Measurements from ENCODE around the gene CA5B.
A peak's percentile ranks its signal among the peaks of the same experiment; 100 is the strongest.
"Not testable (repeated sequence)": the region's sequence is repeated elsewhere in the genome, so short reads cannot be mapped to it uniquely, and the experiment has no call there.

The CA5B gene

DNA sequence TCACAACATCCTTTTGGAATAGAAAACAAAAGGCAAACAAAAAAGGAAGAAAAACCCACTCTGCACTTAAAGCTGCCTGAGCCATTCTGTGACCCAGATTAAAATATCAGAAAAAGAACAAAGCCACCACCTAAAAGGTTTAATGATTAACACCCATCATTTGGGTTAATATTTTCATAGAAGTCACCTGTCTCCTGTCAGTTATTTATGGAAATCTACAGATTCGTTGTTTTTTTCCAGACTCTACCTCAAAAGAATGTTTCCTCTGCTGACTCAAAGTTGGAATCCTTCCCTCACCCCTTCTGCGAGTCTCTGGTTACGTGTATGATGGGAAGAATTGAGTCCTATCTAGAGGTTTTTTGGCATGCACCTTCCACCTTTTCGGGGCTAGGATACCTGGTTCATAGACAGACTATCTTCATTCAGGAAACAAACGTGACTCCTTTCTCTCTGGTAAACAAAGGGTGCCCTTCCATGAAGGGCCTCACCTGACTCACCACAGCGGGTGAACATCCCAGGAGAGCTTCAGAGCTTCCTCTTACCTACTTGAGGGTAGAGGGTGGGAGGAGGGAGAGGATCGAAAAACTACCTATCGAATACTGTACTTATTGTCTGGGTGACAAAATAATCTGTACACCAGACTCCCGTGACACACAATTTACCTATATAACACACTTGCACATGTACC is 19.6 kb upstream of the CA5B start:
- H3K4me3 ChIP-seq (ENCODE audit: low read depth, low read length), result no peak overlapping the region
- TF ChIP-seq, protein P1, sequence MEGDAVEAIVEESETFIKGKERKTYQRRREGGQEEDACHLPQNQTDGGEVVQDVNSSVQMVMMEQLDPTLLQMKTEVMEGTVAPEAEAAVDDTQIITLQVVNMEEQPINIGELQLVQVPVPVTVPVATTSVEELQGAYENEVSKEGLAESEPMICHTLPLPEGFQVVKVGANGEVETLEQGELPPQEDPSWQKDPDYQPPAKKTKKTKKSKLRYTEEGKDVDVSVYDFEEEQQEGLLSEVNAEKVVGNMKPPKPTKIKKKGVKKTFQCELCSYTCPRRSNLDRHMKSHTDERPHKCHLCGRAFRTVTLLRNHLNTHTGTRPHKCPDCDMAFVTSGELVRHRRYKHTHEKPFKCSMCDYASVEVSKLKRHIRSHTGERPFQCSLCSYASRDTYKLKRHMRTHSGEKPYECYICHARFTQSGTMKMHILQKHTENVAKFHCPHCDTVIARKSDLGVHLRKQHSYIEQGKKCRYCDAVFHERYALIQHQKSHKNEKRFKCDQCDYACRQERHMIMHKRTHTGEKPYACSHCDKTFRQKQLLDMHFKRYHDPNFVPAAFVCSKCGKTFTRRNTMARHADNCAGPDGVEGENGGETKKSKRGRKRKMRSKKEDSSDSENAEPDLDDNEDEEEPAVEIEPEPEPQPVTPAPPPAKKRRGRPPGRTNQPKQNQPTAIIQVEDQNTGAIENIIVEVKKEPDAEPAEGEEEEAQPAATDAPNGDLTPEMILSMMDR (IDR thresholded peaks at IDR 0.05; ENCODE audit: low read depth, low read length, missing control alignments), result no peak
- no peak for DNase-seq (ENCODE audit: low read depth)

DNA sequence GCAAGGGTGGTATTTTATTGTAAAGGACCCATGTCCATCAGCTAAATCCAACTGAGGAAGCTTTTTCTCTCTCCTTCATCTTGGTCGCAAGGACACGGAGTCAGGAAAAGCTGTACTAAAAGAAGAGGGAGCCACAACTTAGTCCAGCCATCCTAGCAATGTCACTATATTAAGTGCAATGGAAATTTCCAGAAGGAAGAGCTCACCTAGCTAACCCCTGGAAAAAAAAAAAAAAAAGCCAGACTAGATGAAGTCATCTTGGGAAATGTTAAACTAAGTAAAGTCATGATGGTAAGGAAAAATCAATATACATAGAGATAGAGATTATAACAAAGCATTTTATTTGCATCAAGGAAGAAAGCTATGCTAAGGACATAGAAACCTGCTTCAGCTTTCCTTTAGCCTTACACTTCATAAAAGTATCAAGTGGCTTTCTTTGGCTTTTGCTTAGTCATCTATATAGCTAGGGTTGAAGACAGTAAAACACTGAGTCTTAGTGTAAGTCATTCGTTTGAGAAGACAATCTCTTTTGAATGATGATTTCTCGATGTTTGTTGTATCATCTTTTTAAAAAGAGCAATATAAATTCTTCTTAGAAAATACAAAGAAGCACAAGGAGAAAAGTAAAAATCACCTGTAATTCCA is 18.6 kb upstream of the CA5B start:
- no peak for DNase-seq (ENCODE audit: low read depth)
- TF ChIP-seq, protein P1 (IDR thresholded peaks at IDR 0.05; ENCODE audit: low read depth, low read length, missing control alignments), result no peak
- no peak overlapping the region for H3K4me3 ChIP-seq (ENCODE audit: low read depth, low read length)

DNA sequence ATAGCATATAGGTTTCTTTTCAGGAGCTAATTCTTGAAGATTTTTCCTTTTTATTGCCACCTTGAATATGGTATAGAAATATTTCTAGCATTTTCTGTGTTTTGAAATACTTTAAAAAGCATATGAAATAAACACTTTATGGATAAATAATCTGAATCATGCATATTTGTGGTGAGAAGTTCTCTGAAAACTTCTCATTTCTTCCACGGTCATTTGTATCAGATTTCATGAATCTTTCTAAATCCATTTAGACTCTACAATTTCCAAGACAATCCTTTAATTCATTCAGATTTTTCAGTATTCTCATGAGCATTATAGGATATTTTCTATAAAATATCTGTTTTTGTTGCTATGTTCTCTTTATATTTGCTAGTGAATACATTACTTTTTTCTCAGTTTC is 16.2 kb upstream of the CA5B start:
- H3K4me3 ChIP-seq (ENCODE audit: low read depth, low read length), result no peak overlapping the region
- no peak for DNase-seq (ENCODE audit: low read depth)
- TF ChIP-seq, protein P1 (IDR thresholded peaks at IDR 0.05; ENCODE audit: low read depth, low read length, missing control alignments), result no peak

DNA sequence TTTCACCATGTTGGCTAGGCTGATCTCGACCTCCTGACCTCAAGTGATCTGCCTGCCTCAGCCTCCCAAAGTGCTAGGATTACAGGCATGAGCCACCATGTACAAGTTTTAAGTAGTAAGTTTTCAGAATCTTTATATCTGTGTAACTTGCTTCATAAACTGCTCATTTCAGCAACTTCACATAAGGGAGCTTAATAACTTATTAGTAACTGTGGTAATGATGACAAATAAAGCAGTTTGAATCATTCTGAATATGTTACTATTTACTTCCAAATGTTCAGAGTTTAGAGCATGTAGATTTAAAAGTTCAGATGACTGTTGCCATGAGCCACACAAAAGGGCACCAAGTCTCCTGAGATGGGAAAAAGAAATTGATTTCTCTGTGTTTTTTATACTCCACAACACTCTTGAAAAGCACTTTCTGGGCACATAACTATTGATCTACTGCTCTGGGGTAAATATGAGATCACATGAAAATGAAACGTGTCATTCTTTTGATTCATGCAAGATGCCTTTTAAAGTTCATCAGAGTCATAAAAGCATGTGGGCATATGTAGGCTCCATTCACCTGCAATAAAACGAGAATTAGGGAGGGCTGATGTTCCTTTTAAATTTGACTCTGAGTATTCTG is 14.1 kb upstream of the CA5B start:
- no peak overlapping the region for H3K4me3 ChIP-seq (ENCODE audit: low read depth, low read length)
- TF ChIP-seq, protein P1 (IDR thresholded peaks at IDR 0.05; ENCODE audit: low read depth, low read length, missing control alignments), result no peak
- no peak for DNase-seq (ENCODE audit: low read depth)

DNA sequence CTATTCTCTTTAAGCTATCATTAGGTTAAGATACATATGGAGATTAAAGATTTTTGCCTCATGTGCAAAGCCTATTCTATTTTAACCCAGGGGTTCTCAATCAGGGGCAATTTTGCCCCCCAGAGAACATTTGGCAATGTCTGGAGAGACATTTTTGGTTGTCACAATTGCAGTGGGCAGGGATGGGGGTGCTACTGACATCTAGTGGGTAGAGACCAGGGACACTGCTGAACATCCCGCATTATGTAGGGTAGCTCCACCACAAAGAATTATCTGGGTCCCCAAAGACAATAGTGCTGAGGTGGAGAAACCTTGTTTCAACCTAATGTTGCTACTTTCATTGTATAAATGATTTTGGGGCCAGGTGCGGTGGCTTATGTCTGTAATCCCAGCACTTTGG is 13.2 kb upstream of the CA5B start:
- H3K4me3 ChIP-seq (ENCODE audit: low read depth, low read length), result no peak overlapping the region
- no peak for DNase-seq (ENCODE audit: low read depth)
- TF ChIP-seq, protein P1 (IDR thresholded peaks at IDR 0.05; ENCODE audit: low read depth, low read length, missing control alignments), result no peak

DNA sequence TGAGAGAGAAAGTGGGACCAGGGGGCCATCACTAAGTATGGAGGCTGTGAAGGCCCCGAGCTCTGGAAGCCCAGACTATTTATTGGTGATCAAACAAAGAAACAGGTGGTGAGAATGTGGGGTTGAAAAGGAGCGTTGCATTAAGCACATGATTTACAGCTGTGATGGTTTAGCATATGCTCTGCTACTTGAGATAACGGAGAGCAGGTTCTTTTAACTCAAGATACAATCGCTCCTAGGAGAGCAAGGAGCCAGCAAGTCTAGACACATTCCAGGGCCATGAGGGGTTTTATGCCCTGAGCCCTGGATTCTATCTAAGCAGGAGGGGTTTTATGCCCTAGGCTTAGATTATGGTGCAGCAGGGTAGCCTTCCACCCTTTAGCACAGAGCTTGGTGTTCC is 6.7 kb upstream of the CA5B start:
- not testable (repeated sequence) for H3K4me3 ChIP-seq (ENCODE audit: low read depth, low read length); DNase-seq (ENCODE audit: low read depth)

DNA sequence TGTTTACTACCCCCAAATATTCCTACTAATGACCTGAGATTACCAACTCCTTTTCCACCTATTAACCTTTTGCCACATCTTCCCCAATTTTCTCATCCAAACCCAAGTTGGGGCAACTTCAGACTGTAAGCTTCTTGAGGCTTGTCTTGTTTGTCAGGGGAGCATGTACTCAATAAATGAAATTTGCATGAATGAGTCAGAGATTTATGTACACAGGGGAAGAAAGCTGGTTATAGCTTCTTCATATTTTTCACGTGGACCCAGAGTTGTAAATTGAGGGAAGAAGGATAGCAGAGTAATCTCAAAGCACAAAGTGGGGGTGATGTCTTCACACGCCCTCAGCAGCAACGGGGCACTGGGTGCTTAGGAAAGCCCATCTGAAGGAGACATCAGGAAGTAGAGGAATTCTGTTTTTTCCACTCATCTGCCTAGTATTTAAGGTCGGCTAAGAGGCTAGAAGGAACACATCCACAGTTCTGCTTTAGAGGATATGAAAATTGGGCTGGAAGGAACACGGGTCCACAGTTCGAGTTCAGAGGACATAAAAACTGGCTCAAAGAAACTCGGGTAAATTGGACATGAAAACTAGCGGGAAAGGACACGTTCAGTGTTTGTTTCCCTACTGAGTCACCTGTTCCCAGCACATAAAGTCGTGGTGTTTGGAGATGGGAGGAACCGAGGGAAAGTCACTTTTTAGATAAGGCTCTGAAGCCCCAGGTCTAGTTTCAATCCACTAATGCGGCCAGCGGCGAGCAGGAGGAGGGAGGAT is 696 bp upstream of the CA5B start:
- TF ChIP-seq, protein P1 (IDR thresholded peaks at IDR 0.05; ENCODE audit: low read depth, low read length, missing control alignments), result no peak
- peak overlapping the region; percentile 37 for H3K4me3 ChIP-seq (ENCODE audit: low read depth, low read length)
- no peak for DNase-seq (ENCODE audit: low read depth)

Measured in GM12864 (cell line).